ENCODE data around the gene JPH3.

DNA sequence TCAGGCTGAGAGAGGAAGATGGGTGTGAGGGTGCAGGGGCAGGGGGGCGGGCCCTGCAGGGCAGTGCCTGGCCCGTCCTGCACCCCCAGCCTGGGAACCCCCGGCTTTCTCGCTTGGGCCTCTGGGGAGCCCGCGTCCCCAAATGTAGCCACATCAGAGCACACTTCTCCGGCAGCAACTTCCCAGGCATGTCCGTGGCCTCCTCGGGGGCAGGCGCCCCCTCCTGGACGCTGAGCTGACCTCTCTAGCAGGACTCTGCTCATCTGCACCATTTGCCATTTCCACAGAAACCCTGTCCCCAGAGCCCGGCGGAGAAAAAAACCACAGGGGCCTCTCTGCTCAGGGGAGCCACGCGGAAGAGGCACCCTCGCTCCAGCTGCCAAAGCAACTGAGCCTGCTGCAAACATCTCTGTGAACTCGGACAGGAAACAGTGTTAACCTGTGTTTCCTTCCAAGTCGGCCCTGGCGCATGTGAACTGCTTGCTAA lies 100.1 kb downstream of the JPH3 start:
- TF ChIP-seq CTCF (IDR thresholded peaks at IDR 0.05) (no peak), POLR2A (IDR thresholded peaks at IDR 0.05) (no peak), EP300 (IDR thresholded peaks at IDR 0.05) (no peak), POLR2AphosphoS5 (IDR thresholded peaks at IDR 0.05) (no peak)
